Thoracic aorta (tissue), 2 donors: ENCODE measurements around the gene GNAO1. TPM values are rescaled to one million over a fixed set of nuclear protein-coding genes. Genes with fewer than 3 reads are reported as not detected.

Source experiments
- ATAC-seq: fragments of 150-250 bp; one replicate; pipeline ENCODE4 v1.8.0; 2017; ENCODE audit warnings: low read depth; ENCODE audit not compliant: insufficient number of reproducible peaks, low FRiP score
- DNase-seq: peaks from one replicate; pipeline ENCODE4 v3.0.0-alpha.2; 2020; ENCODE audit warnings: low spot score
- H3K27ac ChIP-seq, 2 donors: fragments of 200-600 bp; sonication (generic); 1 replicate in 1 of 2; 2 replicates in 1 of 2; pipeline ENCODE4 v1.5.1; 2016; ENCODE audit warnings: mild to moderate bottlenecking in 2 of 2, moderate library complexity in 2 of 2
- H3K27me3 ChIP-seq: fragments of 200-600 bp; sonication (generic); replicated peaks from 2 replicates; pipeline ENCODE4 v1.6.0; 2016; ENCODE audit warnings: mild to moderate bottlenecking; ENCODE audit not compliant: insufficient read depth
- H3K36me3 ChIP-seq: fragments of 200-600 bp; sonication (generic); one replicate; pipeline ENCODE4 v1.5.1; 2016
- H3K4me1 ChIP-seq, 2 donors: fragments of 200-600 bp; sonication (generic); 1 replicate in 1 of 2; 2 replicates in 1 of 2; pipeline versions ENCODE4 v1.5.1 to v1.6.0; 2016; ENCODE audit warnings: low read depth in 2 of 2, mild to moderate bottlenecking in 1 of 2; ENCODE audit not compliant: control insufficient read depth in 1 of 2
- H3K4me3 ChIP-seq: fragments of 200-600 bp; sonication (generic); 2 replicates; pipeline ENCODE4 v1.5.1; 2016; ENCODE audit warnings: mild to moderate bottlenecking
- H3K9me3 ChIP-seq: fragments of 200-600 bp; sonication (generic); 2 replicates; pipeline ENCODE4 v1.5.1; 2016
- total RNA-seq, 2 donors: library from RNA; depleted of rRNA; stranded (reverse); fragments of >200 nt; gene quantifications; one replicate each; pipeline versions ENCODE4 v1.1.0 to v1.2.3, GENCODE V29; 2016
- TF ChIP-seq, protein P1 (sequence below): fragments of 200-600 bp; sonication (generic); IDR thresholded peaks from one replicate; pipeline ENCODE4 v1.5.1; 2019; ENCODE audit warnings: antibody characterized with exemption

Gene GNAO1
- total RNA-seq, 2 donors from 2014 or later, result 2.0 to 4.5 TPM

DNA sequence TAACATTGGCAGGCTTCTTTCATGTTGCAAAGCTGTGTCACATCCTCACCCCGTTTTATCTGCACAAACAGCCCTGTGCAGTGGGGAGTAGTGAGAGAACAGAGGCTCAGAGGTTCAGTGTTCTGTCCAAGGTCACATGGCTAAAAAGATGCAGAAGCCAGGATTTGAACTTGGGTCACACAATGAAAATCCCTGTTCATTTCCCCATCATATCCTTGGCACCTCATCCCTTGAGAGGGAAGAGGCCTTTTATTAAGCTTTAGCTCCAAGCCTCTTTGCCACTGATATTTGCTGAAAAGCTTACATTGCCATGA, 127.5 kb downstream of the GNAO1 start:
- no peak overlapping the region for H3K4me3 ChIP-seq

DNA sequence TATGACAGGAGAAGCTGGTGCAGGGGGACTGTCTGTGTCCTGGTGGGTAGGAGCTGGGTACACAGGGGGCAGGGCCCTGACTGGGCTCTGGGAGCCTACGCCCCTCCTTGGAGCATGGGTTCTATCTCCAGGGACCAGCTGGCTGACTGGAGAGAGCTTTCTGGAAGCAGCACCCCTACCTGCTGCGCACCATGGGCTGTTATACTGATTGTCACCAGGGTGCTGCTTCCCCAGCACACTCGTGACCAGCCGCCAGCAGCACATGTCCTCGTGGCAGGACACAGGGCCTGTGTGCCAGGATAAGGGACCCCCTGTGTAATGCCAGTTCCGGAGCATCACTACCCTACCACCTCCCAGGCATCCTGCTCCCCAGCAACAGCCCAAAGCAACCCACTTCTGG, 128.1 kb downstream of the GNAO1 start:
- Histone ChIP-seq H3K4me1 (peaks cover 0 to 4% of the 10 kb centered on the region in 2 donors), H3K27ac (no peak overlapping the region), H3K4me3 (no peak overlapping the region), H3K36me3 (no peaks in the 10 kb centered on the region), H3K9me3 (no peaks in the 10 kb centered on the region), H3K27me3 (no peaks in the 10 kb centered on the region)
- TF ChIP-seq, protein P1, sequence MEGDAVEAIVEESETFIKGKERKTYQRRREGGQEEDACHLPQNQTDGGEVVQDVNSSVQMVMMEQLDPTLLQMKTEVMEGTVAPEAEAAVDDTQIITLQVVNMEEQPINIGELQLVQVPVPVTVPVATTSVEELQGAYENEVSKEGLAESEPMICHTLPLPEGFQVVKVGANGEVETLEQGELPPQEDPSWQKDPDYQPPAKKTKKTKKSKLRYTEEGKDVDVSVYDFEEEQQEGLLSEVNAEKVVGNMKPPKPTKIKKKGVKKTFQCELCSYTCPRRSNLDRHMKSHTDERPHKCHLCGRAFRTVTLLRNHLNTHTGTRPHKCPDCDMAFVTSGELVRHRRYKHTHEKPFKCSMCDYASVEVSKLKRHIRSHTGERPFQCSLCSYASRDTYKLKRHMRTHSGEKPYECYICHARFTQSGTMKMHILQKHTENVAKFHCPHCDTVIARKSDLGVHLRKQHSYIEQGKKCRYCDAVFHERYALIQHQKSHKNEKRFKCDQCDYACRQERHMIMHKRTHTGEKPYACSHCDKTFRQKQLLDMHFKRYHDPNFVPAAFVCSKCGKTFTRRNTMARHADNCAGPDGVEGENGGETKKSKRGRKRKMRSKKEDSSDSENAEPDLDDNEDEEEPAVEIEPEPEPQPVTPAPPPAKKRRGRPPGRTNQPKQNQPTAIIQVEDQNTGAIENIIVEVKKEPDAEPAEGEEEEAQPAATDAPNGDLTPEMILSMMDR, result no peak
- DNase-seq (no peak), ATAC-seq (no peak)

More for the DNA sequence above, 127.5 kb downstream of the GNAO1 start:
- DNase-seq, result no peak
- TF ChIP-seq, protein P1, result no peak
- ATAC-seq, result no peak
- no peaks in the 10 kb centered on the region for H3K36me3 ChIP-seq
- peaks cover 0 to 4% of the 10 kb centered on the region in 2 donors for H3K4me1 ChIP-seq
- no peak overlapping the region for H3K27ac ChIP-seq
- H3K27me3 ChIP-seq, result no peaks in the 10 kb centered on the region
- H3K9me3 ChIP-seq, result no peaks in the 10 kb centered on the region

DNA sequence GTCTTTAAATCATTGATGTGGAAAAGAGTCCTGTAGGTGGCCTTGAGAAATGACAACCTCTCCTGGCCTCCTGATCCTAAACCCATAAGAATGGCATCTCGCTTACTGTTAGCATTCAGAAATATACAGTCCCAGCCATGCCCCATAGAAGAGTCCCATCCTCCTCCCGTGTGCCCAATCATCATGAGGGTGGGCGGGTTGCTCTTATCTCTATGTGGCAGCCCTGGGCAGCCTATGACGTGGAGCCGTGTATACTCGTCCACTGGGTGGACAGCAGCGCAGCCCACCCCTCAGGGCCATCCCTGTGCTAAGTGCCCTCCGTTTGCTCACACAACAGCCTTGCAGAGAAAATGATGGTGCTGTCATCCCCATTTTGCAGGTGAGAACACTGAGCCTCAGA, 128.8 kb downstream of the GNAO1 start:
- no peaks in the 10 kb centered on the region for H3K36me3 ChIP-seq
- H3K4me1 ChIP-seq, result peaks cover 0 to 4% of the 10 kb centered on the region in 2 donors
- no peaks in the 10 kb centered on the region for H3K27me3 ChIP-seq
- DNase-seq, result no peak
- no peak overlapping the region for H3K27ac ChIP-seq
- TF ChIP-seq, protein P1, result no peak
- no peaks in the 10 kb centered on the region for H3K9me3 ChIP-seq
- no peak overlapping the region for H3K4me3 ChIP-seq
- no peak for ATAC-seq

DNA sequence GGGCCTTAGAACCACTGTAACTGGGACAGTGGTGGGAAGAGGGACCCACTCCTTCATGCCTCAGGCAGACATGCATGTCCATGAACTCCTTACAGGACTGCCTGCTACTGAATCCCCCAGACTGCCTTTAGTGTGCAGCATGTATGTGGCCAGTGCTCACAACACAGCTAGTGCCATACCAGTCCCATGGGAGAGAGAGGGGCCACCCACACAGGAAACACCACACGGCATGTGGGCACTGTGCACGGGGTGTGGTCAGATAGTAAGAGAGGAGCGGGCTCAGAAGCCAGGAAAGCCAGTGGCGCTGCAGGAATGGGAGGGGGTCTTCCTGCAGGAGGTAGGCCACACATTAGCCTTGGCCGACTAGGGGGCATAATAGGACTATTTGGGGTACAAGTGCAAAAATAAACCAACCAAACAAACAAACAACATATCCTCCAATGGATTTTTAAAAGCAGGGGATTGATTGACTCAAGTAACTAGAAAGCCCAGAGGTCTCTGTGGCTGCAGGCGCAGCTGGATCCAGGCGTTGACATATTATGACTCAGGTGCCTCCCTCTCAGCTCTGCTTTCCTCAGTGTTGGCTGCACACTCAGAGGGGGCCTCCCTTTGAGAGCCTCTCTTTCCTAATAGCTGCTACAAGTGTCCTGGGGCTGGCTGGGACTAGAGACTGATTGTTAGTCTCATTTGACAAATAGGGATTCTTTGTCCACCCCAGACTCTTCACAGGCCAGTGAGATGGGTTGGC, 129.7 kb downstream of the GNAO1 start:
- TF ChIP-seq, protein P1, result no peak
- Histone ChIP-seq H3K4me1 (peaks cover 0 to 4% of the 10 kb centered on the region in 2 donors), H3K9me3 (no peaks in the 10 kb centered on the region), H3K36me3 (no peaks in the 10 kb centered on the region), H3K27me3 (no peaks in the 10 kb centered on the region), H3K4me3 (no peak overlapping the region), H3K27ac (no peak overlapping the region)
- no peak for ATAC-seq
- no peak for DNase-seq

DNA sequence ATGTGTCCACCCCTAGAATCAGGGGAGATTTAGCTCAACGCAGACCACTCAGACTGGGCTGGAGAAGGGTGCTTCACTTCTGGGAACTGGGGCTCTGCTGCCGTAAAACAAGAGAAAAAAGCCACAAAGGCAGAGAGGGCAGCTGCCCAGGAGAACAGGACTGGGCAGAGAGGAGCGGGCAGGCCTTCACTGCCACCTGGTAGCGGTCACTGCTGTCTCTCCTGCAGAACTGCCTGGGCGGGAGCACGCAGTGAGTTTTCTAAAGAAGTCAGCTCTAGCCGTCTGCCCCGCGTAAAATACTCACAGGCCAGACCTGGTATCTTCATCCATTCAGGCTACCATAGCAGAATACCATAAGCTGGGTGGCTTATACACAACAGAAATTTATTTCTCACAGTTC, 130.3 kb downstream of the GNAO1 start:
- TF ChIP-seq, protein P1, result no peak
- Histone ChIP-seq H3K4me1 (peaks cover 0 to 4% of the 10 kb centered on the region in 2 donors), H3K27me3 (no peaks in the 10 kb centered on the region), H3K9me3 (no peaks in the 10 kb centered on the region), H3K4me3 (no peak overlapping the region), H3K27ac (no peak overlapping the region), H3K36me3 (no peaks in the 10 kb centered on the region)
- no peak for ATAC-seq
- DNase-seq, result no peak
